COLO668 (cell line): ENCODE measurements around the gene KIF17.
"Not testable (repeated sequence)": the region's sequence is repeated elsewhere in the genome, so short reads cannot be mapped to it uniquely, and the experiment has no call there.

Source experiments
- DNase-seq: peaks from one replicate; lab custom pipeline; 2025; ENCODE audit not compliant: unreplicated experiment; lab: John Stamatoyannopoulos, UW

KIF17 gene

GRCh38 chr1:20728371-20729154 lies 10.8 kb upstream of the KIF17 start:
- DNase-seq: no peak

GRCh38 chr1:20727746-20728316 lies 10.0 kb upstream of the KIF17 start:
- DNase-seq: peak; percentile 63

- DNase-seq: no peak
Observed at GRCh38 chr1:20726932-20727745, 9.3 kb upstream of the KIF17 start.

GRCh38 chr1:20726118-20726911 lies 8.5 kb upstream of the KIF17 start:
- no peak for DNase-seq

- DNase-seq: peak; percentile 97
Observed at GRCh38 chr1:20725189-20726117, 7.6 kb upstream of the KIF17 start.

- no peak for DNase-seq
Observed at GRCh38 chr1:20724364-20725188, 6.8 kb upstream of the KIF17 start.

- DNase-seq: peak; percentile 40
Observed at GRCh38 chr1:20723537-20724363, 5.9 kb upstream of the KIF17 start.

- DNase-seq: no peak
Observed at GRCh38 chr1:20723159-20723536, 5.3 kb upstream of the KIF17 start.

GRCh38 chr1:20721117-20722061 lies 3.6 kb upstream of the KIF17 start:
- DNase-seq: no peak

GRCh38 chr1:20720631-20721091 lies 2.9 kb upstream of the KIF17 start:
- no peak for DNase-seq

GRCh38 chr1:20719871-20720620 lies 2.2 kb upstream of the KIF17 start:
- DNase-seq: no peak

- no peak for DNase-seq
Observed at GRCh38 chr1:20719261-20719660, 1.5 kb upstream of the KIF17 start.

- not testable (repeated sequence) for DNase-seq
Observed at GRCh38 chr1:20718343-20718882, 606 bp upstream of the KIF17 start.

- peak; percentile 71 for DNase-seq
Observed at GRCh38 chr1:20716232-20716631, 1.6 kb downstream of the KIF17 start.

- no peak for DNase-seq
Observed at GRCh38 chr1:20715406-20715805, 2.4 kb downstream of the KIF17 start.

GRCh38 chr1:20713440-20713839 lies 4.4 kb downstream of the KIF17 start:
- DNase-seq: no peak
